GM19025 (cell line): ENCODE results near the gene HLA-B.

Source experiments
- ATAC-seq: cut with Tn5 transposase; IDR thresholded peaks from one replicate; pipeline ENCODE4 v1.9.1; 2021; ENCODE audit warnings: mild to moderate bottlenecking, low read depth, moderate library complexity; ENCODE audit not compliant: unreplicated experiment

Gene HLA-B

DNA sequence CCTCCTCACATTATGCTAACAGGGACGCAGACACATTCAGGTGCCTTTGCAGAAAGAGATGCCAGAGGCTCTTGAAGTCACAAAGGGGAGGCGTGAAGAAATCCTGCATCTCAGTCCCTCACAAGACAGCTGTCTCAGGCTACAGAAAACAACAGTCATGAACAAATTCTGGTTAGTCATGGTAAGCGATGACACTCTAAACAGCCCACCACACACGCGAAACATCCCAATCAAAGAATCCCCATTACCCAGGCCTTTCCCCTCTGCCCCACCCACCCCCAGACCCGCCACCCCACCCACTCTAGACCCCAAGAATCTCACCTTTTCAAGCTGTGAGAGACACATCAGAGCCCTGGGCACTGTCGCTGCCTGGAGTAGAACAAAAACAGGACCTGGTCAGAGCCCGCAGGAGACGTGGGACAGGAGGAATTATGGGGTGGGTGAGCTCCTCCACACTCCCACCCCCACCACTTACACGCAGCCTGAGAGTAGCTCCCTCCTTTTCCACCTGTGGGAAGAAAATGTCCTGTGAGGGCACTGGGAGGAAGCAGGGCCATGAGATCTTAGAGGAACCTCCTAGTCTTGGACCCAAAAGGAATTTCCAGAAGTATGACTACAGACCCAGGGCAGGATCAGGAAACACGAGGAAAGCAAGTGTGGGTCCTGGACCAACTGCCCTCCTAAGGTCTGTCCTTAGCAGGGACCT, 2.7 kb downstream of the HLA-B start:
- ATAC-seq = no peak

DNA sequence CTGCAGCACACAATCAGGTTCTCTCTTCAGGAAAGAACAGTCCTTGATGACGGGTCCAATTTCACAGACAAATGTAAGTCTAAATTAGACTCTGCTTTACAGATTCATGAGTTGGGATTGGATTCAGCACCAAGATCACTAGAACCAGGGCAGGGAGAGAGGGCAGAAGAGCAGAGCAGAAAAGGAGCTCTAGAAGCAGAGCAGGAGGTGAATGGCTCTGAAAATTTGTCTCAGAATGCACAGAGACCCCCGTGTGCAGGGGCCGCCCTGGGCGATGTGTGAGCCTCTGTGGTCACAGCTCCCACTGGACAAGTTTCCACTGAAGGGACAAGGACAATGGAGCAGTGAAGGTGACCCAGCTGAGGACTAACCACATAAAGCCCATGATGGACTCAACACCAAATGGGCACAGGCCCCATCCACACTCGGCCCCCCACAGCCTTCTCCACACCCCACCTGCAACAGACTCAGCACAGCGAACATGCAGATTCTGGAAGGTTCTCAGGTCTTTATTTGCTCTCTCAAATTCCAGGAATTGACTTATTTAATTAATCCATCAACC, 3.5 kb downstream of the HLA-B start:
- ATAC-seq = no peak

DNA sequence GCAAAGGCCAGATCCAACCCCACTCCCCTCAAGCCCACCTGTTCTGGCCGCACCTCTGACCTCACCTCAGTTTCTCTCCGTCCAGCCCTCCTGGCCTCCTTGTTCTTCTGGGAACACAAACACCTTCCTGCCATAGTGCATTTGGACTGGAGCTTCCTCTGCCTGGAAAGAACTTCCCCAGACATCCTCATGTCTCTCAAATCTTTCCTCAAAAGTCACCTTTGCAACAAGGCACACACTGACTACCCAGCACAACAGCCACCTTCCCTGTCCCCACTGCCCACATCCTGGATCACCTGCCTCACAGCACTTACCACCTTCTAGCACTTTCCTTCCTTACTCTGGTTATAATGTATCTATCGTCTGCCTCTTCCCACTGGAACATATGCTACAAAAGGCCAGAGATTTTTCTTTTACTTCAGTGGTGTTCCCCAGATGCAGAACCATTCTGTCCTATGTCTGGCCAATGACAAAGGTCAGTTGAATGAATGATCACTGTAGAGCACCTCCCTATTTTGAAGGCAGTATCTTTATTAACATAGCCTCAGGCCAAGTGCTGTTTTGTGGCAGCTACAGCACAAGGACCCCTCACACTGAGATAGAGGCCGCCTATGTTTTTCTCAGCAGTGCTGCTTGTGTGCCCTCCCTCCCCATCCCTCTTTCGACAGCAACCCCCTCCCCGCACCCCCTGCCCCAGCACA, 4.1 kb downstream of the HLA-B start:
- ATAC-seq = no peak

DNA sequence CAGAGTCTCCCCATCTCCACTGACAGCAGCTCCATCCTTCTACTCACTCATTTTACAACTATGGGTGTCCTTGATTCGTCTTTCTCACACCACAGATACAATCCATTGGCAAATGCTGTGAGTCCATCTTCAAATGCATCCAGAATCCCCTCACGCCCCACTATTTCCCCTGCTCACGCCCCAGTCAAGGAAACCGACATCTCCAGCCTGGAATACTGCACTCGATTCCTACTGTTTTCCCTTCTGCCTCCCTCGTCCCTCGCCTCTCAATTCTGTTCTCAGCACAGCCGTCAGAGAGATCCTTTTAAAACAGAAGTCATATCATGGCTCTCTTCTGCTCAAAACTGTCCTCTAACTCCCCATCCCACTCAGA, 4.7 kb downstream of the HLA-B start:
- ATAC-seq = no peak

DNA sequence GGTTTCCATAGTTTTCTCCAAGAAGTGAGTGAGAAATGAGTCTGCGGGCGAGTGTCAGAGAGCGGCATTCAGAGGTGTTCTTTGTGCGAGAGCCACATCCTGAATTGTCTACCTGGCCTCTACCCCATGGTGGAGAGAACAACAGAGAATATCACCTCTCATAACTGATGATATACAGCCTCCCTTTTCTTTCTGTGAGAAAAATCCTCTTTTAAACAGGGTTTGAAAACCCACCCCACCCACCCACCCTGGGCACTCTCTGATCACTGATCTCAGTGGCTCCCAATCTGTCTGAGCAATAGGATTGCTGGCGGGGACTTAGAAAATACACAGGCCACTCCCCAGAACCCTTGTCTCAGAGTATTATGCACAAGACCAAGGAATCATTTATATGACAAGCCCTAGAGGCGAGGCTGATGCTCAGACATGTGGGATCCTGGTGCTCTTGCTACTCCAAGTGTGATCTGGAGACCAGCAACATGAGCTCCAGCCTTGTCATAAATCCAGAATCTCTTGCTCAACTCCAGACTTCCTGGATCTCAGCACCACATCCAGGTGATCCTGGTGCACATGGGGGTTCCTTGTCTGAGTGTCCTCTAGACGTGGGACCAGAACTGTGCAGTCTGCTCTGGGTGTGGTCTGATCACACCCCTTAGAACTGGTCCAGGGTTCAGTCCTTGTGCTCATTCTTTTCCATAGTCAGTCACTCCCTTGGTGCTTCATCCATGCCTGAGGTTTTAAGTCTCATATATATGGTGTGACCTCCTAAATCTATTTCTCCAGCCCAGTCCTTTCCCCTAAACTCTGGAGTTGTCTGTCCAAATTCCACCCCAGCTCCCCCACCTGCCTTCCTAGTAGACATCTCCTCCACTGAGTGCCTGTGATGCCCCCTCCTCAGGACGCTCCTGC, 5.3 kb downstream of the HLA-B start:
- ATAC-seq = no peak

DNA sequence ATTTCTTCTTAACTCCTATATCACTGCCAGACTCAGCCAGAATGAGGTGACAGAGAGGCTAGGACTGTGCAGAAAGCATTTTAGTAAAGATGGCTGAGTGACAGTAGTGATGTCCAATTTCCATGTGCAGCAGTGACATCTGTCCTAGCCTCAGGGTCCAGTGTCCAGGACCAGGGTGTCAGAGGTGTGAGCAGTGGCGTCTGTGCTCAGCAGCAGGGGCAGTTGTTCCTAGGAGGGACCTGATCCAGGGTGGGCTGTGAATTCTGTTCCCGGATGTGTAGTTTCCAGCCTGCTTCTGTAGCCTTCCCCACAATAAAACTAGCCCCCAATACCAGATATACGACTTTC, 6.0 kb downstream of the HLA-B start:
- ATAC-seq = no peak

DNA sequence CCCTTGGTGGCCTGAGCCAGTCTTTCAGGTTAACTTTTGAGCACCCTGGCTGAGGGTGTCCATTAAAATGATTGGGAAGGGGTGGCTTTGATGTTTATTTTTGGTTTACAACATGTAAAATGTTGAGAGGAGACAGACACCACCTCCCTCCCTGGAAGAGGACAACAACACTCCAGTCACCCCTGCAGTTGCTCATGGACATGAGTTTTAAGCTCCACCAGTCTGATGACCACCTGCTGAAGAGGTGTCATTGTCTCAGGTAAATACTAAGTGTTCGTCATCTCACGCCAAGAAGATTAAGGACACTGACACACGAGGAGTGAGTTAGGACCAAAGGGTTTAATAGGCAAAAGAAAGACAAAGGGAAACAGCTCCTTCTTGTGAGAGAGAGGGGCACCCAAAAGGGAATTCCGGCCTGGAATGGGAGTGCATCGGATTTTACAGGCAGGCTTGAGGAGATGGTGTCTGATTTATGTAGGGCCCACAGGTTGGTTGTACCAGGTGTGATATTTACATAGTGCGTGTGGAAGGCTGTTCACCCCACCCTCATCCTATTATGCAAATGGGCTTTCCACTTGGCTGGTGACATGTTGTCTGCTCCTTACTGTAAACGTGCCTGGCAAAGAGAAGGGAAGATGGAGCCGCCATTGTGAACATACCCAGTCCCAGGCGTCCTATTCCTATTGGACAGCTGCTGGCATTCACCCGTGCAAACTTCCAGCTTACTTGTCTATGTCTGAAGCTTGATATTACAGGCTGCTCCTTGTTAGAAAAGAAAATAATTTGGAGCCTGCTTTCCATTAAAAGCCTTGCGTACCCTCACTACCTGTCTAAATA, 6.6 kb downstream of the HLA-B start:
- no peak for ATAC-seq

DNA sequence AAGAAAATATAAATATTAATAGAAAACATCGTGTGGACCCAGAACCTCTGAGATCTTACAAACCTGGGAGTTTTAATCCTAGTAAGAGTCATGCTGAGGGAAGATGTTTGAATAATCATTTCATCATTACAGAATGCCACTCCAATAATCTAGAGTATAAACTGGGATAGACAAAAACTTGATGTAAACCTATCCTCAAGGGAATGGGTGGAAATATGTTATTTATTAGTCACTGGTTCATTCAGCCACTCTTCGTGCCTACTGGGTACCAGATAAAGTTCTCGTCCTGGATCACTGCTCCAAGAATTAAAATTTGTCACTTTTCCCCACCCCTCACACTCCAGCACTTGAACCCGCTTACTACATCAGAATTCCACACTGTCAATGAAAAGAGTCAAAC, 7.7 kb downstream of the HLA-B start:
- no peak for ATAC-seq

DNA sequence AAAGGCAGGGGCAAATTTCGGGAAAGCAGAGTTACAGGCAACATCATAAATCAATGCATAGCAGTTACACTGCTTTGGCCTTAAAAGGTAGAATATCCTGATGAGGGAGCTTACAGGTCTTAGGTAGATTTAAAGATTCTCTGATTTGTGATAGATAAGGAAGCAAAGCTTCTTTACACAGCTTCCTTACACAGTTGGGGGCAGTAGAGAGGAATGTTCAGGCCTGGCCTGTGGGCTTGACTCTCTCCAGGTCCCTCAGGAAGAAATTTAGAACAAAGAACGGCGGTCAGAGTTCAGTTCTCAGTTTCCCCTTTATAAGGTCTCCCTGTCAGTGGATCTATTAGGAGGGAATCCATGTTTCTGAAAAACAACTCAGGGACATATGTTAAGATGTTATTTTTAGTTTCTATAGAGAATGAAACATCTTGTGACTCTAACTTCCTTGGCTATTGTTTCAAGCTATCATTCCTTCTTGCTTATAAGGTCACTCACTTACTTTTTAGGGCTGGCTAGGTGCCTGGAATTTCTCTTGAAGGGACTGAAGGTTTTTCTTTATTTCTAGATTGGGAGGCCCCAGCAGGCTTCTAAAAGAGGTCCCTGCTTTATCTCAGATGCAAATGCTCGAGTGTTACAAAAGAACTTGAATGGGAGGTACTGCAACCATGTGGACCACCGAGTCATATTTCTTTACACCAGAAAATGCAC, 11.8 kb downstream of the HLA-B start:
- no peak for ATAC-seq

DNA sequence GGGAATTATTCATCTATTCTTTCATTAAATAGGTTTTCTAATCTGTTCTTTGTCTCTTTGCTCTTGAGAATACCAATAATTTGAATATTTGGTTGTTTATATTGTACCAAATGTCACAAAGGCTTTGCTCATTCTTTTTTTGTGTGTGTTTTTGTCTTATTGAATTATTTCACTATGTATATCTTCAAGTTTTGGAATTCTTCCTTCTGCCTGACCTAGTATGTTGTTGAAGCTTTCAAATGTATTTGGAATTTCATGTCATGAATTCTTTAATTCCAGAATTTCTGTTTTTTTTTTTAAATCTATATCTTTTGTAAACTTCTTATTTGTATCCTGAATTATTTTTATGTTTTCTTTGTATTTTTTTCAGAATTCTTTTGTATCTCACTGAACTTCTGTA, 16.8 kb downstream of the HLA-B start:
- ATAC-seq = no peak

DNA sequence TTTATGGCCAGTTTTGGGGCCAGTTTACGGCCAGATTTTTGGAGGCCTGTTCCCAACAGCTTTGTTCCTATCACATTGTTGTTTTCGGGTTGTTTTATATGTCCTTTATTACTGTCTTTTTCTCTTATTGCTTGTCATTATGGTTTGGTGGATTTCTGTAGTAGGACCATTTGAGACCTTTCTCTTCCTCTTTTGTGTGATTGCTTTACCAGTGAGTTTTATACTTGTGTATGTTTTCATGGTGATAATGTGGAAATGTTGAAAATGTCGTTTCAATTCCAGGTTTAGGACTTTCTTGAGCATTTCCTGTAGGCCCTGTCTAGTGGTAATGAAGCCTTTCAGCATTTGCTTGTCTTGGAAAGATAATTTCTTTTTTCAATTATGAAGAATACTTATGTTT, 17.8 kb downstream of the HLA-B start:
- ATAC-seq = no peak

DNA sequence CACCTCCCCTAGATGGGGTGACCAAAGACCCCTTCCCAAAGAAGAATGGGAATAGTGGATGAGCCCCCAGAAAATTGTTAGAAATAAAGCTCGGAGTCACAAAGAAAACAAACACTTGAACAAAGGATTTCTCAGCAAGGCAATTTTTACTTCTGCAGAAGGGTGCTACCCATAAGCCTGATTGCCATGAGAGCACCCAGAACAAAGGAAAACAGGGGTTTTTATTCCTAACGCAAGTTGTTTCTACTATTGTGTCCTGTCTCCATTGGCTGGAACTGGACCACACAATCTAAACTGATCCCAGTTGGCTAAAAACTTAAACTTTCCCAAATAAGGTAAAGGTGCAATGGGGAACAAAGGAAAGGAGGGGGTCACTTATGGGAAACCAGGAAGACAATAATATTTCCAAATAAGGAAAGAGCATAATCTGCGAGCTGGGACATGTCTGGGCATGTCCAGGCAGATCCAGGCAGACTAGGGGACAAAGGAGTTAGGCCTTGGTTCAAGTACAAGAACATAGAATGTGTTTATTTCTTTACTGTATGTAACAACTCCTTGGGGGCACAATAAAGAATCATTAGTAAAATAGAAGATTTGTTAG, 20.0 kb downstream of the HLA-B start:
- no peak for ATAC-seq

DNA sequence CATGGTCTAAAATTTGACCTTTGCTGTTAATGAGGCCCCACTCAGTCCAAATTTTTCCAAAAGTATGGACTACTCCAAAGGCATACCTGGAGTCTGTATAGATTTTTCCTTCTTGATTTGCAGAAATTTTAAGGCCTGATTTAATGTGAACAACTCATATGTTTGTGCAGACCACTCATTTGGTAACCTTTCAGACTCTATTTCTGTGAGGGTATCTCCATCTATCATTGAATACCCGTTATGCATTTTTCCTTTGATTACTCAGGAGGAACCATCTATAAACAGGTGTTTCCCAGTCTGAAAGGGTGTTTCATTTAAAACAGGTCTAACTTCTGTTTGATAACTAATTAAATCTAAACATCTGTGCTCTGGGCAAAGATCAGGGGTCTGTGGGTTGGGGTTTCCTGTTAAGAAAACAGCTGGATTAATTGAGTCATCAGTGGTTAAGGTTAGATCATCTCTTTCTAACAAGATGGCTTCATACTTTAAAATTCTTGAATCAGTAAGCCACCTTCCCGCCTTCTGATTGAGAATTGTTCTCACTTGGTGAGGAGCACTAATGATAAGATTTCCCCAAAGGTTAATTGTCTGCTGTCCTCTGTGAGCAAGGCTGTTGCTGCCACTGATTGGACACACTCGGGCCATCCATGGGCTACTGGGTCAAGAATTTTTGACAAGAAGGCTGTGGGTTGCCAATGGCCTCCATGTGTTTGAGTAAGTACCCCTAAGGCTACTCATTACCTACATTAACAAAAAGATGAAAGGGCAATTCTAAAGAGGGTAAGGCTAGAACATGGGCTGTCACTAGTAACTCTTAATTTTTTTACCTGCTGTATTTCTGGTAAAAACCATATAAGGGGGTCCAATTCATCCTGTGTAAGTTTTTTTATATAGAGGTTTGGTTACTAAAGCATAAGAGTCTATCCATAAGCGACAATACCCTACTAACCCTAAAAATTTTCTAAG, 24.1 kb downstream of the HLA-B start:
- ATAC-seq = no peak

DNA sequence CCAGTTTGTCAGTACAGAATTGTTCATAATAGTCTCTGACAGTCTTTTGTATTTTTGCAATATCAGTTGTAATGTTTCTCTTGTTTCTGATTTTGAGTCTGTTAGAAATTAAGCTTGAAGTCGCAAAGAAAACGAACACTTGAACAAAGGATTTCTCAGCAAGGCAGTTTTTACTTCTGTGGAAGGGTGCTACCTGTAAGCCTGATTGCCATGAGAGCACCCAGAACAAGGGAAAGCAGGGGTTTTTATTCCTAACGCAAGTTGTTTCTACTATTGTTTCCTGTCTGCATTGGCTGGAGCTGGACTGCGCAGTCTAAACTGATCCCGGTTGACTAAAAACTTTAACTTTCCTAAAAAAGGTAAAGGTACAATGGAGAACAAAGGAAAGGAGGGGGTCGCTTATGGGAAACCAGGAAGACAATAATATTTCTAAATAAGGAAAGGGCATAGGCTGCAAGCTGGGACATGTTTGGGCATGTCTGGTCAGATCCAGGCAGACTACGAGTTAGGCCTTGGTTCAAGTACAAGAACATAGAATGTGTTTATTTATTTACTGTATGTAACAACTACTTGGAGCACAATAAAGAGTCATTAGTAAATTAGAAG, 28.5 kb downstream of the HLA-B start:
- no peak for ATAC-seq

DNA sequence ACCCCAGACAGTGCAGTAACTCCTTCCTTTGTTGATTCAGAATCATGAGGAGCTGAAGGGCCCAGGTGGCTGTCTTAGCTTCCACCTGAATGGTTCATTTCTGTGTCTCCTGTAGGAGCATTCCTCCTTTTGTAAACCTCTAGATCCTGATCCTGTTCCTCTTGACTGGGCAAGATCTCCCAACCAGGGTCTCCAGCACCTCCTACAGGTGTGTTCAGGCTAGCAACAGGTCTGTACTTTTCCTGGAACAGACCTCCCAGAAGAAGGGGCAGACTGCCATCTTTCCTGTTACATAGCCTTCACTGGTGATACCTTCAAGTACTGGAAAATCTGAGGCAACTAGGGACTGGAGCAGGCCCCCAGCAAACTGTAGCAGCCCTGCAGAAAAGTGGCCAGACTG, 35.2 kb downstream of the HLA-B start:
- ATAC-seq = no peak

DNA sequence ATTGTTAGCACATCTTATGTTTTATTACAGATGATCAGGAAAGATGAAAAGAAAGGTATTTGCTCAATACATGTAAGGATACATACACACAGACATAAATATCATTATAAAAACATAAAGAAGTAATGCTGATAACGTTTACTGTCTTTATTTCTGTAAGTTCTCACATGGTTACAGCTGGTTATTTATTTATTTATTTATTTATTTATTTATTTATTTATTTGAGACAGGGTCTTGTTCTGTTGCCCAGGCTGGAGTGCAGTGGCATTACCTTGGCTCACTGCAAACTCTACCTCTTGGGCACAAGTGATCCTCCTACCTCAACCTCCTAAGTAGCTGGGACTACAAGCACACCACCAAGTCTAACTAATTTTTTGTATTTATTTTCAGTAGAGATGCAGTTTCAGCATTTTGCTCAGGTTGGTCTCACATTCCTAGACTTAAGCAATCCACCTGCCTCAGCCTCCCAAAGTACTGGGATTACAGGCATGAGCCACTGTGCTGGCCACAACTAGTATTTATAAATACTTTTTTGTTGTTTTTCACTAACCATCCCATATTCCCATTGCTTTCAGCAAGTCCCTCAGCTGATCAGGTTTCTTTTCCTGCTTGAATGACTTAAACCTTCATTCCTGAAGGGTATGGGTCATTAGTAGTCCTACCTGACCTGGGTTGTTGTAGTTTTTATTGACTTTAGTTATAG, 35.8 kb downstream of the HLA-B start:
- no peak for ATAC-seq

DNA sequence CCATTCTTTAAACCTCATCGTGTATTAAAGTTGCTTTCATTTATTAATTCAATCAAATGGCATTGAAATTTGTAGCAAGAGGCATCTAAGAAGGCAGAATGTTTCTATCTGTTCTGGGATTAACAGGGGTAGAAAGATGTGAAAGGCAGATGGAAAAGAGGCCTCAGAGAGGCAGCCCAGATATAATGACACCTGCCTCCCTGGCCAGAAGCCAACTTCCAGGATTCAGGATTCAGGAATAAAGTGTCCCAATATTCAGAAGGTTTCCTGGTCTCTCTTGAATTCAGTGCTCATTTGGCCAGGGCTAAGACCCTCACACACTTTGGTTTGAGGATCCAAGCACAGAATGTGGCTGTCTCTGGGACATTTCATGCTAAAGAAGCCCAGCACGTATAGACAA, 39.9 kb downstream of the HLA-B start:
- no peak for ATAC-seq
